HL-60/S4 (cell line): ENCODE data around the gene P2RY12.

Source experiments
- in situ Hi-C: fragments of 300-500 bp; cut with MboI; formaldehyde crosslinking; loops from 2 replicates; pipeline ENCODE4 v1.14.3; 2022; ENCODE audit warnings: low sequenced_read_pairs

P2RY12 gene

DNA sequence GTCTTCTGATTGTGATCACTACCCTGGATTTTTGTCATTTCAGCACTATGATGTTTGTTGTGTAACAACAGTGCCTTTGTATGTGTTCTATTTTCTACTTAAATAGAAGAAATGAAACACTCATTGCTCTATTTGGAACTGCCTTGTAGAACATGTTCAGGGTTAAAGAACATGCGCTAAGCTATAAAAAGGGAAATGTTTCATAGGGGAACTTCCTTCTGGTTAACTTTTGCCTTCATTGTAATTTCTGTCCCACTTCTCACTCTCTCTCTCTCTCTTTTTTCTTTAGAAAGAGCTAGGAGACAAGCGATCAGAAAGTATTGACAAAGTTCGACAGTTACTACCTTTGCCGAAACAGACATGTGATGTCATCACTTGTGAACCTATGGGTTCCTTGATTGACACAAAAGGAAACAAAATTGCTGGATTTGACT is at the start of gene P2RY12:
Gene P2RY12, minus strand, starts transcription at position 13 of the 434 bp plus-strand sequence. CDS start 45,908 bp downstream, outside the sequence.
- in situ Hi-C loops, result no loop called here

GRCh38 chr3:151432616-151433372 is 48.2 kb upstream of the P2RY12 start:
- in situ Hi-C loops, result loop anchor here (25.0 kb wide), 1 partner anchor 480 kb away; no protein-coding TSS in a partner anchor

- in situ Hi-C loops, result loop anchor here (25.0 kb wide), 1 partner anchor 480 kb away; no protein-coding TSS in a partner anchor
Measured at GRCh38 chr3:151431940-151432339, 47.4 kb upstream of the P2RY12 start.

- in situ Hi-C loops, result loop anchor here (25.0 kb wide), 1 partner anchor 481 kb away; no protein-coding TSS in a partner anchor
Measured at GRCh38 chr3:151430821-151431484, 46.4 kb upstream of the P2RY12 start.

DNA sequence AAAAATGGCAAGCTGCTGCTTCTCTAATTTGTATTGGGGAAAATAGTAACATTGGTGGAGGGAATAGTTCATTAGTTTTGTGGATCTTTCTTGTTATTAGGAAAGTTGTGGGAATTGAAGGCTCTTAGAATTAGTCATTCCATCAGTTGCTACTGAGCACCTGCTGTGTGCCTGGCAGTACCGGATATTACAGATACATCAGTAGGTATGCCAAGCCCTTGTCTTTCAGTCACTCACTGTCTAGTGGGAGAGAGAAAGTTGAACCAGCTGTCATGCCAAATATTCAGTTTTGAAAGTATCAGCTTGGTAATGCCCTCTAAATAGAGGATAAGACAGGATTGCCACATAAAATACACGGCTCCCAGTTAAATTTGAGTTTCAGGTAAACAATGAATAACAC is 43.8 kb upstream of the P2RY12 start:
- in situ Hi-C loops, result loop anchor here (25.0 kb wide), 1 partner anchor 484 kb away; no protein-coding TSS in a partner anchor

DNA sequence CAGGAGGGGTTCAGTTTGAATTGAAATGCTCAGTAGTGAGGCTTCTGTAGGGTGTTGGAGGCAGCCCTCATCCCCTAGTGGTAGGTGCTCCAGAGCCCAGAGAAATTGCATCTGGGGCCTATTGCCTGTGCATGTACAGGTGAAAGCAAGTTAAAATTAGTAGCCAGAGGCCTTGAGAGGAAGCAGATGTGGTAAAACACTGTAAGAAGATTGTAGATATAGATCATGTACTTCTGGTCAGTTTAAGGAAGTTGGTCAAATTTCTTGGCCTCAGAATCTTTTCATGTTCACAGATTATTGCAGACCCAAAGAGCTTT is 41.7 kb upstream of the P2RY12 start:
- in situ Hi-C loops, result loop anchor here (25.0 kb wide), 1 partner anchor 486 kb away; no protein-coding TSS in a partner anchor

GRCh38 chr3:151425627-151426340 is 41.2 kb upstream of the P2RY12 start:
- in situ Hi-C loops, result loop anchor here (25.0 kb wide), 1 partner anchor 487 kb away; no protein-coding TSS in a partner anchor

DNA sequence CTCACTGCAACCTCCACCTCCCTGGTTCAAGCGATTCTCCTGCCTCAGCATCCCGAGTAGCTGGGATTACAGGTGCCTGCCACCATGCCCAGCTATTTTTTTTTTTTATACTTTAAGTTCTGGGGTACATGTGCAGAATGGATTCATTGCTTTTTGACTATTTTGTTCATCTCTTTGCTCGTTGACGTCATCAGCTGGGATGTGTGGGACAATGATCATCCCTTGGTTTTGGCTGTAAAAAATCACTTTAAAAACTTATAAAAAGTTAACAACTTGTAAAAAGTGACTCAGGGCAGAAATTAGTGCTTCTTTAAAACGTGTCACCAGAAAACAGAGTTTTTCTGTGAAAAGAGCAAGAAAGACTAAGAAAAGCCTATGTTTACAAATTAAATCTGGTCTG is 38.5 kb upstream of the P2RY12 start:
- in situ Hi-C loops, result no loop called here

- in situ Hi-C loops, result no loop called here
Measured at GRCh38 chr3:151421938-151422337, 37.4 kb upstream of the P2RY12 start.

DNA sequence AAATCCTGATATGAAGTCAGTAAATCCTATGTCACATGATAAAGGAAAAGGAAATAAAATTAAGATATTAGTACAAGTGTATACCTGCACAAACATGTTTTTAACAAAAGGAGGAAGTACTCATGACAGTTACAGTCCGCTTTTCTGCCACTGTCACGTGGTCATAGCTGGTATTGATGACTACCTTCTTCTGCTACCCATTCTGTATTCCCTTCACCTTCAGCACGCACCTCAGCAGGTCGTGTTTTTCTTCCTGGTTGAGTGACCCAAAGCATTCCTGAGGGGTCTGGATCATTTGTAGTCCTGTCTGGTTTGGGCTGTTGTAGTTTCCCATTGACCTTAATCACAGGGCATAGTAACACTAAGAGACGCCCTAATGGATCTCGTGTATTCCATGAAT is 35.3 kb upstream of the P2RY12 start:
- in situ Hi-C loops, result no loop called here

DNA sequence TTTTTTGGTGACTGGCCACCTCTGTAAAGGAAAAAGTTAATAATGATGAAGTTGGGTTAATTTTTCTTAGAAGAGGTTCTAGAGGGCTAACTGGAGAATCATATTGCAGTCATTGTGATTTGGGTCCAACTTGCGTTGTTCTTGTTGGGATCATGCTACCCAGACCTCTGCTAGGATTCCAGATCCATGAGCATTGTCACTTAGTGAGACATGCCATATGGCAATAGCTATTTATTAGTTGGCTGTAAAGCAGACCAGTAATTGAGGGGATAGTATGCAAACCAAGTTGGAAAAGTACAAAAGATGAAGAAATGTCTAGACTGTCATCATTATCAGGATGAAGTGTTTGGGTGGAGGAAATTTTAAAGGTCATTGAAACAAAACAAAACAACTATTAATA is 30.7 kb upstream of the P2RY12 start:
- in situ Hi-C loops, result no loop called here

DNA sequence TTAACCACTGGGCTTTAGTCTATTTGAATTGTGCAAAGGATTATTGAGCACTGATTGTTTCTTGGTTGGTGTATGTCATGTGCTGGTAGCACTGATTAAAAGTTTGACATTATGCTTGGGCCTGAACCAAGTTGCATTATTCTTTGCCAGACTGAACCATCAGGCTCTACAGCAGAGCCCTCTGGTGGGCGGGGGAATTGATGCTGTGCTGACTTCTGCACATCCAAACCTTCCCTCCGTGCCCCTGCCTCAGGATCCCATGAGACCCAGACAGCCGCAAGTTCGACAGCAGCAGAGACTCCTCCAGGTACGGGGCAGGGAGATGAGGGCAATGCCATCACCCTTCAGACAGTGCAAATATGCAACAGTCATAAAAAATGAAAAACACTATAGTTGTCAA is 28.4 kb upstream of the P2RY12 start:
- in situ Hi-C loops, result no loop called here

DNA sequence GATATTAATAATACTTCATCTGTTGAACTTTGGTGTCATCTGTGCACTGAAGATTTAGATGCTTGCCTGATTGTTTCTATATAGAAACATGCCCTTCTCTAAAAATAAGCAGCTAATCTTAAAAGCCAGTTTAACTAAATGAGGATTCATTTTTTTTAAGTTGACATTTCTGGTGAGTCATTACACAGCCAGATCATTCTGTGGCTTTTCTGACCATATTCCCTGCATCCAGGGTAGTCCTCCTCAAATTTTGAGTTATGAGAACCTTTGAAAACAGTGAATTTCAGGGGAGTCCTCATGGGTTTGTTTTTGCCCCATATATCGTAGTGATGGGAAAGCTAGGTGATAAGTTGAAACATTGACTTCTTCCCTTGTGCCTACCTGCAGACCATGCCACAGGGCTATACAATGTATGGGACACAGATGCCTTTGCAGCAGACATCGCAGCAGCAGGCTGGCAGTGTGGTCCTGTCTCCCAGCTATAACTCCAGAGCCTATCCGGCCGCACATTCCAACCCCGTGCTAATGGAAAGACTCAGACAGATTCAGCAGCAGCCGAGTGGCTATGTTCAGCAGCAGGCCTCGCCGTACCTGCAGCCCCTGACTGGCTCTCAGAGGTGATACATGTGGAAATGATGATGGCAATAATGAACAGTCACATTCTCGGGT is 26.5 kb upstream of the P2RY12 start:
- in situ Hi-C loops, result no loop called here

DNA sequence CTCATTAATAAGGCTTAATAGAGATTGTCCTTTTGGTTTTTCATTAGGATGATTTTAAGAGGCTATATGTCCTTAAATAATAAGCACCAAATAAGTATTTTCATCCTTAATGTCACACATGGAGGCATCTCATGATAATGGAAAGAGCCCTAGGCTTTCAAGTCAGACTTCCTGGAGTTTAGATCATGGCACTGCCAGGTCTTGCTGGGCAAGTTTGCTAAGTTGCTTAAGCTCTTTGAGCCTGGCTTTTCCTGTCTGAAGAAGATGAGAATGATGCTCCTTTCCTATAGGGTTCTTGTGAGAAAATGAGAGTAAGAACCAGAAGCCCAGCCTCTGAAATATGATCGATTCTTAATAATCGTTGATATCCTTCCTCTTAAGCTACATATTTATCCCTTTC is 23.4 kb upstream of the P2RY12 start:
- in situ Hi-C loops, result no loop called here

GRCh38 chr3:151404316-151404715 is 19.8 kb upstream of the P2RY12 start:
- in situ Hi-C loops, result no loop called here

DNA sequence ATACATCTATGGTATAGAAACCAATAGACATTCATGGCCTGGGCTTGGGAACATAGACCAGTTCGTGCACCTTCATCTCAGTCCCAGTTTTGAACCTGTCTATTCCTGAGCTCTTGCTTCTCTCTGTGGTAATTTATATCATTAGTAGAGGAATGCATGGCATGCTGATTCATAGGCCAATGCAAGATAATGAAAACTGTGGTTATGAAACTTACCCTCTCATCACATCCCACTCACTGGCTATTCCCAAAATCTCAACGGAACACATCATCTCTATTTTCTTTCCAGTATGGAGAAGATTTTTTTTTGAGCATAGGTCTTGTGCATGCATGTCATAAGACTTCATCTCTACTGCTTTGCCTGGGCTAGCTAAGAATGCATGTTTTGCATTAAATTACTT is 18.7 kb upstream of the P2RY12 start:
- in situ Hi-C loops, result no loop called here

DNA sequence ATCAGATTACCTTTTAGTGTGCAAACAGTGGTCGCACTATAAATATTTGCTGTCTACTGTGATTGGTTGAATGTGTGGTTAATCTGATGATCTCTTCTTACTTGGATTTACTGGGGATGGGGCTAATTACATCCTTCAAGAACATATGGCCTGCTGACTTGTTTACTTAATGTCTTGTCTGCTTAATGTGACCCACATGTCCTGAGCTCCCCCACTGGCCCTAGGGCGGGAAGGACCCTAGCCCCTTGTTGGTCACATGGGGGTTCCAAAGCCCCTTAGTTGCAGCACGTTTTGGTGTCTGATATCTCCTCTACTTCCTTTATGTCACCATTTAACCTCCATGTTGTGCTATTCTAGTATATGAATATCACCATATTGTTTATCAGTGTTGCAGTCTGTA is 17.8 kb upstream of the P2RY12 start:
- in situ Hi-C loops, result no loop called here

GRCh38 chr3:151400341-151400740 is 15.8 kb upstream of the P2RY12 start:
- in situ Hi-C loops, result no loop called here

DNA sequence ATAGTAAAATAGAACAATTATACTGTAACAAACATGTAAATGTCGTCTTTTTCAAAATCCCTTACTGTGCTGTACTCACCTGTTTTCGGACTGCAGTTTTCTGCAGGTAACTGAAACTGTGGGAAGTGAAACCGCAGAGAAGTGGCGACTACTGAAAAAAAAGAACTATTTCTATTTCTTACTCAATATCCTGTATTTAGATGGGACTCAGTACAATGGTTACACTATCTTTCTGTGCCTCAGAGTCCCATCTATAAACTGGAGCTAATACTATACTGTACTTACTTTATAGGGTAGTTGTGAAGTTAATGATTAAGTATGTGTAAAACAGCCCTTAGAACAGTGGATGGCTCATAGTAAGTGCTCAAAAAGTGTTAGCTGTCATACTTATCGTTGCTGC is 14.3 kb upstream of the P2RY12 start:
- in situ Hi-C loops, result no loop called here

DNA sequence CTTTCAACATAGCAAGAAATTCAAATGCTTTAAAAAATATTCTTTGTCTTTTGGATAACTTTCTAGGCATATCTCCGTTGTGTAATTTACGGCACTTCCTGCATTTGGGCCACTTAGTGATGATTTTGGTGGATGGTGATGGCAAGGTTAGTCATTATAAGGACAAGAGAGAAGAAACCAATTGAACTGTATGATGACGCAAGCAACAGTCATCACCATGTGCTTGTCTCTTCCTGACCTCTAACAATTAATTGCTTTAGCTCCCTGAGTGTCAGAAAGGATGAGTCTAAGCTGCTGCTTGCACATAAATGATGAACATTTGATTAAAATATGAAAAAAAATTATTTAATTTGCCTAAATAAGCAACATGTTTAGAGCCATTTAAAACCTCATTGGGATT is 11.3 kb upstream of the P2RY12 start:
- in situ Hi-C loops, result no loop called here

DNA sequence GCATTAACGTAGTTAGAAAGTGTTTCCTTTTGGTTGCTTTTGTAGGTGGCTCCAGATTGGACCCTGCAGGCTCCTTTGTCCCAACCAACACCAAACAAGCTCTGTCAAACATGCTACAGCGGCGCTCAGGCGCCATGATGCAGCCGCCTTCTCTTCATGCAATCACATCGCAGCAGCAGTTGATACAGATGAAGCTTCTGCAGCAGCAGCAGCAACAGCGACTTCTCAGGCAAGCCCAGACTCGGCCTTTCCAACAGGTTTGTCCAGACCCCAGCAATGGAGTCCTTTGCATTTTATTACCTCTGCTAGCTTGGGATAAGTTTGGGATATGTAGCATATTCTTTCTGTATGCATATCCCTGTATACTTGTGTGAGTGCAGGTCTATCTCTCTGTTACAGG is 10.1 kb upstream of the P2RY12 start:
- in situ Hi-C loops, result no loop called here
